Measurements from ENCODE around the gene TMEM39B.
"Not testable (repeated sequence)": the region's sequence is repeated elsewhere in the genome, so short reads cannot be mapped to it uniquely, and the experiment has no call there.

Gene TMEM39B

GRCh38 chr1:32107742-32108661 lies 35.3 kb downstream of the TMEM39B start, which contains the start of gene KPNA6:
KPNA6 (plus strand) TSS chr1:32108056; CDS start chr1:32108131, 75 bp downstream.
- H3K27ac ChIP-seq (ENCODE audit: insufficient read depth, low read depth, low read length, poor library complexity, severe bottlenecking), result peak within 1 kb of the TSS; percentile 47
- WGBS, 2 experiments, result 0 to 1% methylated on average over 44 to 45 of the region's 45 CpGs
- no peaks in the 10 kb centered on the region for H3K36me3 ChIP-seq (ENCODE audit: control insufficient read depth, insufficient read depth, low read length)
- H3K9me3 ChIP-seq (ENCODE audit: control insufficient read depth, low read length), result no peaks in the 10 kb centered on the region
- H3K27me3 ChIP-seq (ENCODE audit: control insufficient read depth, insufficient read depth, low read length, poor library complexity, severe bottlenecking), result no peaks in the 10 kb centered on the region
- H3K4me3 ChIP-seq (ENCODE audit: insufficient read depth, low read depth, low read length), result peak within 1 kb of the TSS; percentile 87
- H3K4me1 ChIP-seq (ENCODE audit: control insufficient read depth, insufficient read depth, low read length), result no peaks in the 10 kb centered on the region

DNA sequence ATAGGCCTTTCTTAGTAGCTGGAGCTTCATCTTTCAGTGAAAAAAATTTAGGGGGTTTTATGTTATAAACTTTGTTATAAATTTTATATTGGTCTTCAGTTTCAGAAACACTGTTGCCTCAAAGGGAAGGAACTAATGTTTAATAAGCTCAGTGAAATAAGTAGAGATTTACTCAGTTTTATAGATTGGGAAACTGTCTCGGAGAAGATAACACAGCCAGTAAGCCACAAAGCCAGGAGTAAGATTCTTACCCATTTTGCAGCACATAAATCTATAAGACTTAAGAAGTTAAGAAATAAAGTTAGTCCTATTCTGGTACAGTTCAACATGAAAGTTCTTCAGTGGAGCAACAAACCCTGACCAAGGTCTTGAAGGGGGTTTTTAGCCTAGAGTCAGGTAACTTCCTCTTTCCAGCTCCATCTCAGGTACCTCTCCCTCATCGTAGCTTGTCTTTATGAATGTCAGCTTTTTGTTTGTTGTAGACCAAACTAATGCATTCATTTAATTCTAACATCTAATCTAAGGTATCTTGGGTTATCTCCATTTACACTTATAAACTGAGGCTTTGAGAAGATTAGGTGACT lies 38.4 kb downstream of the TMEM39B start:
- no peaks in the 10 kb centered on the region for H3K36me3 ChIP-seq (ENCODE audit: control insufficient read depth, insufficient read depth, low read length)
- H3K4me3 ChIP-seq (ENCODE audit: insufficient read depth, low read depth, low read length), result no peak overlapping the region
- WGBS, 2 experiments, result 93 to 100% methylated on average over 2 of the region's 2 CpGs
- no peak overlapping the region for H3K27ac ChIP-seq (ENCODE audit: insufficient read depth, low read depth, low read length, poor library complexity, severe bottlenecking)
- no peaks in the 10 kb centered on the region for H3K27me3 ChIP-seq (ENCODE audit: control insufficient read depth, insufficient read depth, low read length, poor library complexity, severe bottlenecking)
- H3K4me1 ChIP-seq (ENCODE audit: control insufficient read depth, insufficient read depth, low read length), result no peaks in the 10 kb centered on the region
- no peaks in the 10 kb centered on the region for H3K9me3 ChIP-seq (ENCODE audit: control insufficient read depth, low read length)

GRCh38 chr1:32111789-32112188 lies 39.0 kb downstream of the TMEM39B start:
- Histone ChIP-seq H3K27me3 (ENCODE audit: control insufficient read depth, insufficient read depth, low read length, poor library complexity, severe bottlenecking) (no peaks in the 10 kb centered on the region), H3K9me3 (ENCODE audit: control insufficient read depth, low read length) (no peaks in the 10 kb centered on the region), H3K4me3 (ENCODE audit: insufficient read depth, low read depth, low read length) (no peak overlapping the region), H3K4me1 (ENCODE audit: control insufficient read depth, insufficient read depth, low read length) (no peaks in the 10 kb centered on the region), H3K27ac (ENCODE audit: insufficient read depth, low read depth, low read length, poor library complexity, severe bottlenecking) (no peak overlapping the region), H3K36me3 (ENCODE audit: control insufficient read depth, insufficient read depth, low read length) (no peaks in the 10 kb centered on the region)

- 95 to 96% methylated on average over 5 of the region's 5 CpGs for WGBS, 2 experiments
- no peaks in the 10 kb centered on the region for H3K36me3 ChIP-seq (ENCODE audit: control insufficient read depth, insufficient read depth, low read length)
- H3K27me3 ChIP-seq (ENCODE audit: control insufficient read depth, insufficient read depth, low read length, poor library complexity, severe bottlenecking), result no peaks in the 10 kb centered on the region
- no peaks in the 10 kb centered on the region for H3K9me3 ChIP-seq (ENCODE audit: control insufficient read depth, low read length)
- no peaks in the 10 kb centered on the region for H3K4me1 ChIP-seq (ENCODE audit: control insufficient read depth, insufficient read depth, low read length)
- no peak overlapping the region for H3K4me3 ChIP-seq (ENCODE audit: insufficient read depth, low read depth, low read length)
- H3K27ac ChIP-seq (ENCODE audit: insufficient read depth, low read depth, low read length, poor library complexity, severe bottlenecking), result no peak overlapping the region
Measured at GRCh38 chr1:32112806-32113375, 40.2 kb downstream of the TMEM39B start.

DNA sequence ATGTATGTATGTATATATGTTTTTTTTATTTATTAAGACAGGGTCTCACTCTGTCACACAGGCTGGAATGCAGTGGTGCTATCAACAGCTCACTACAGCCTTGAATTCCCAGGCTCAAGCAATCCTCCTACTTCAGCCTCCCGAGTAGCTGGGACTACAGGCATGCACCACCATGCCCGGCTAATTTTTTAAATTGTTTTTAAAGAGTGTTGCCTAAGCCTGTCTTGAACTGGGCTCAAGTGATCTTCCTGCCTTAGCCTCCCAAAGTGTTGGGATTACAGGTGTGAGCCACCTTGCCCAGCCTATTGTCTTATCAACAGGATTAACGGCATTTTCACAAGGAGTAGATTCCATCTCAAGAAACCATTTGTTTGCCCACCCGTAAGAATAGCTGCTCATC lies 40.7 kb downstream of the TMEM39B start:
- H3K9me3 ChIP-seq (ENCODE audit: control insufficient read depth, low read length); H3K27ac ChIP-seq (ENCODE audit: insufficient read depth, low read depth, low read length, poor library complexity, severe bottlenecking); H3K4me1 ChIP-seq (ENCODE audit: control insufficient read depth, insufficient read depth, low read length); H3K27me3 ChIP-seq (ENCODE audit: control insufficient read depth, insufficient read depth, low read length, poor library complexity, severe bottlenecking); H3K4me3 ChIP-seq (ENCODE audit: insufficient read depth, low read depth, low read length); H3K36me3 ChIP-seq (ENCODE audit: control insufficient read depth, insufficient read depth, low read length): not testable (repeated sequence)
- 90 to 95% methylated on average over 4 of the region's 4 CpGs for WGBS, 2 experiments

DNA sequence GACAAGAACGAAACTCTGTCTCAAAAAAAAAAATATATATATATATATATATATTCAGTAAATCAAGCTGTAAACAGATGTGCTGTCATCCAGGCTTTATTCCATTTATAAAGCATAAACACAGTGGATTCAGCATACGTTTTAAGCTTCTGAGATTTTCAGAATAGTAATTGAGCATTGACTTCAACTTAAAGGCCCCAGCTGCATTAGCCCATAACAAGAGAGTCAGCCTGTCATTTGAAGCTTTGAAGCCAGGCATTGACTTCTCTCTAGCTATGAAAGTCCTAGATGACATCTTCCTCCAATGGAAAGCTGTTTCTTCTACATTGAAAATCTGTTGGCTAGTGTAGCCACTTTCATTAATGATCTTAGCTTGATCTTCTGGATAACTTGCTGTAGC lies 41.7 kb downstream of the TMEM39B start:
- 86 to 100% methylated on average over 1 of the region's 2 CpGs for WGBS, 2 experiments
- no peak overlapping the region for H3K4me3 ChIP-seq (ENCODE audit: insufficient read depth, low read depth, low read length)
- no peaks in the 10 kb centered on the region for H3K36me3 ChIP-seq (ENCODE audit: control insufficient read depth, insufficient read depth, low read length)
- H3K9me3 ChIP-seq (ENCODE audit: control insufficient read depth, low read length), result no peaks in the 10 kb centered on the region
- no peaks in the 10 kb centered on the region for H3K4me1 ChIP-seq (ENCODE audit: control insufficient read depth, insufficient read depth, low read length)
- no peaks in the 10 kb centered on the region for H3K27me3 ChIP-seq (ENCODE audit: control insufficient read depth, insufficient read depth, low read length, poor library complexity, severe bottlenecking)
- no peak overlapping the region for H3K27ac ChIP-seq (ENCODE audit: insufficient read depth, low read depth, low read length, poor library complexity, severe bottlenecking)

DNA sequence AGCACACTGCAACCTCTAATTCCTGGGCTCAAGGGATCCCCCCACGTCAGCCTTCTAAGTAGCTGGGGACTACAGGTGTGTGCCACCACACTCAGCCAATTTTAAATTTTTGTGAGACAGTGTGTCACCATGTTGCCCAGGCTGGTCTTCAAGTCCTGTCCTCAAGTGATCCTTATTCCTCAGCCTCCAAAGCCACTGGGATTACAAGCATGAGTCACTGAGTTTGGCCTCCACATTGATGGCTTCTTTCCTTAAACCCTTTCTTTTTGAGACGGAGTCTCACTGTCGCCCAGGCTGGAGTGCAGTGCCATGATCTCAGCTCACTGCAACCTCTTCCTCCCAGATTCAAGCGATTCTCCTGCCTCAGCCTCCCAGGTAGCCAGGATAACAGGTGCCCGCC lies 42.8 kb downstream of the TMEM39B start:
- H3K4me1 ChIP-seq (ENCODE audit: control insufficient read depth, insufficient read depth, low read length), result no peaks in the 10 kb centered on the region
- WGBS, 2 experiments, result 92 to 94% methylated on average over 5 of the region's 5 CpGs
- no peaks in the 10 kb centered on the region for H3K9me3 ChIP-seq (ENCODE audit: control insufficient read depth, low read length)
- H3K27me3 ChIP-seq (ENCODE audit: control insufficient read depth, insufficient read depth, low read length, poor library complexity, severe bottlenecking), result no peaks in the 10 kb centered on the region
- H3K4me3 ChIP-seq (ENCODE audit: insufficient read depth, low read depth, low read length), result no peak overlapping the region
- no peak overlapping the region for H3K27ac ChIP-seq (ENCODE audit: insufficient read depth, low read depth, low read length, poor library complexity, severe bottlenecking)
- H3K36me3 ChIP-seq (ENCODE audit: control insufficient read depth, insufficient read depth, low read length), result no peaks in the 10 kb centered on the region

DNA sequence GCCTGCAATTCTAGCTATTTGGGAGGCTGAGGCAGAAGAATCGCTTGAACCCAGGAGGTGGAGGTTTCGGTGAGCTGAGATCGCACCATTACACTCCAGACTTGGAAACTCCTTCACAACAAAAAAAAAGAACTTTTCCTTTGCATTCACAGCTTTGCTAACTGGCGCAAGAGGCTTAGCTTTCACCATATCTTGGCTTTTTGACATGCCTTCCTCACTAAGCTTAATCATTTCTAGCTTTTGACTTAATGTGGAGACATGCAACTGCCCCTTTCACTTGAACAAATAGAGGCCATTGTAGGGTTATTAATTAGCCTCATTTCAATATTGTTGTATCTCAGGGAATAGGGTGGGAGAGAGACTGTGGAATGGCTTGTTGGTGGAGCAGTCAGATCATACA lies 43.8 kb downstream of the TMEM39B start:
- no peaks in the 10 kb centered on the region for H3K9me3 ChIP-seq (ENCODE audit: control insufficient read depth, low read length)
- H3K4me1 ChIP-seq (ENCODE audit: control insufficient read depth, insufficient read depth, low read length), result no peaks in the 10 kb centered on the region
- no peak overlapping the region for H3K27ac ChIP-seq (ENCODE audit: insufficient read depth, low read depth, low read length, poor library complexity, severe bottlenecking)
- H3K4me3 ChIP-seq (ENCODE audit: insufficient read depth, low read depth, low read length), result no peak overlapping the region
- WGBS, 2 experiments, result 92 to 95% methylated on average over 4 of the region's 4 CpGs
- H3K27me3 ChIP-seq (ENCODE audit: control insufficient read depth, insufficient read depth, low read length, poor library complexity, severe bottlenecking), result no peaks in the 10 kb centered on the region
- H3K36me3 ChIP-seq (ENCODE audit: control insufficient read depth, insufficient read depth, low read length), result no peaks in the 10 kb centered on the region

DNA sequence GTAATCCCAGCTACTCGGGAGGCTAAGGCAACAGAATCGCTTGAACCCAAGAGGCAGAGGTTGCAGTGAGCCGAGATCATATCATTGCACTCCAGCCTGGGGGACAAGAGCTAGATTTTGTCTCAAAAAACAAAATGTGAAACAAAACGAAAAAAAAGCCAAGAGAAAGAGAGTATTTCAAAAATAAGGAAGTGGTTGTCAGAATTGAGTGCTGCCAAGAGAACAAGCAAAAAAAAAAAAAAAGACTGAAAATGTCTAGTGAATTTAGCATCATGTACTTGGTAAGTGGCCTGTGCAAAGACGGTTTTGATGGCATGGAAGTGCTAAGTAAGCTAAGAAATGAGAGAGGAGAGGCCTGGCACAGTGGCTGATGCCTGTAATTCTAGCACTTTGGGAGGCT lies 49.4 kb downstream of the TMEM39B start:
- H3K4me1 ChIP-seq (ENCODE audit: control insufficient read depth, insufficient read depth, low read length), result peaks cover 5% of the 10 kb centered on the region
- no peaks in the 10 kb centered on the region for H3K9me3 ChIP-seq (ENCODE audit: control insufficient read depth, low read length)
- no peaks in the 10 kb centered on the region for H3K36me3 ChIP-seq (ENCODE audit: control insufficient read depth, insufficient read depth, low read length)
- WGBS, 2 experiments, result 92 to 93% methylated on average over 5 of the region's 5 CpGs
- H3K27ac ChIP-seq (ENCODE audit: insufficient read depth, low read depth, low read length, poor library complexity, severe bottlenecking), result no peak overlapping the region
- no peaks in the 10 kb centered on the region for H3K27me3 ChIP-seq (ENCODE audit: control insufficient read depth, insufficient read depth, low read length, poor library complexity, severe bottlenecking)
- no peak overlapping the region for H3K4me3 ChIP-seq (ENCODE audit: insufficient read depth, low read depth, low read length)

- not testable (repeated sequence) for H3K27me3 ChIP-seq (ENCODE audit: control insufficient read depth, insufficient read depth, low read length, poor library complexity, severe bottlenecking); H3K36me3 ChIP-seq (ENCODE audit: control insufficient read depth, insufficient read depth, low read length); H3K27ac ChIP-seq (ENCODE audit: insufficient read depth, low read depth, low read length, poor library complexity, severe bottlenecking); H3K9me3 ChIP-seq (ENCODE audit: control insufficient read depth, low read length); H3K4me1 ChIP-seq (ENCODE audit: control insufficient read depth, insufficient read depth, low read length); H3K4me3 ChIP-seq (ENCODE audit: insufficient read depth, low read depth, low read length)
- WGBS, 2 experiments, result 95% methylated on average over 2 of the region's 2 CpGs
Measured at GRCh38 chr1:32123361-32123760, 50.6 kb downstream of the TMEM39B start.
